Esophagus squamous epithelium (tissue), 5 donors: ENCODE measurements around the gene MAML3. TPM values are rescaled to one million over a fixed set of nuclear protein-coding genes. Genes with fewer than 3 reads are reported as not detected.

Experiments
- DNase-seq: peaks from one replicate; lab custom pipeline; 2025; lab: John Stamatoyannopoulos, UW
- H3K27ac ChIP-seq, 4 donors: fragments of 200-600 bp; sonication (generic); one replicate each; pipeline ENCODE4 v1.5.1; 2016 to 2019; ENCODE audit warnings: mild to moderate bottlenecking in 1 of 4
- H3K27me3 ChIP-seq, 4 donors: fragments of 200-600 bp; sonication (generic); 1 replicate in 3 of 4; 2 replicates in 1 of 4; pipeline versions ENCODE4 v1.5.1 to v1.6.0; 2017 to 2021; ENCODE audit warnings: antibody characterized with exemption in 1 of 4
- H3K36me3 ChIP-seq, 3 donors: fragments of 200-600 bp; sonication (generic); one replicate each; pipeline ENCODE4 v1.5.1; 2016 to 2019
- H3K4me1 ChIP-seq, 3 donors: fragments of 200-600 bp; sonication (generic); one replicate each; pipeline ENCODE4 v1.5.1; 2017 to 2019
- H3K4me3 ChIP-seq, 4 donors: fragments of 200-600 bp; sonication (generic); 1 replicate in 3 of 4; 2 replicates in 1 of 4; pipeline ENCODE4 v1.5.1; 2016 to 2019; ENCODE audit warnings: mild to moderate bottlenecking in 2 of 4, moderate library complexity in 1 of 4
- H3K9me3 ChIP-seq, 3 donors: fragments of 200-600 bp; sonication (generic); one replicate each; pipeline ENCODE4 v1.5.1; 2016 to 2019
- CTCF ChIP-seq, 6 experiments: fragments of 450-650 bp in 4 of 6; fragments of 200-600 bp in 2 of 6; sonication (generic) in 2 of 6; IDR thresholded peaks; one replicate each; pipeline ENCODE4 v1.5.1; 2016 to 2019; ENCODE audit warnings: antibody characterized with exemption in 6 of 6, mild to moderate bottlenecking in 4 of 6, moderate library complexity in 4 of 6
- POLR2A ChIP-seq, 4 donors: fragments of 450-650 bp; IDR thresholded peaks; one replicate each; pipeline ENCODE4 v1.6.1; 2017; ENCODE audit warnings: antibody characterized with exemption in 4 of 4, mild to moderate bottlenecking in 4 of 4, moderate library complexity in 3 of 4
- WGBS, 2 donors: methylation state at CpG; one replicate each; pipeline ENCODE4 v1.1.5; 2018; 5-methylcytosine and 5-hydroxymethylcytosine counted together
- intact Hi-C: fragments of 100-400 bp; cut with DNase I; formaldehyde crosslinking; loops from one replicate; pipeline ENCODE4 v1.15.0; 2022
- total RNA-seq, 4 donors: library from RNA; depleted of rRNA; stranded (reverse); fragments of >200 nt; gene quantifications; one replicate each; pipeline ENCODE4 v1.1.0, GENCODE V29; 2016
- donor health status: DM: yes; HTN: yes; CAD: no.

MAML3 gene
- total RNA-seq, 4 donors from 2014 or later = 6.9 to 14.2 (median 8.9) TPM

GRCh38 chr4:140020457-140021361 is 133.3 kb downstream of the MAML3 start:
- H3K36me3 ChIP-seq = no peaks in the 10 kb centered on the region
- 55 to 77% methylated on average over 4 of the region's 4 CpGs for WGBS, 2 donors
- H3K27me3 ChIP-seq = no peaks in the 10 kb centered on the region
- no peak for DNase-seq
- peaks cover 0 to 19% (median 0%) of the 10 kb centered on the region in 3 donors for H3K4me1 ChIP-seq
- TF ChIP-seq CTCF (IDR thresholded peaks at IDR 0.05) = no peak
- no peak for TF ChIP-seq POLR2A (IDR thresholded peaks at IDR 0.05)
- H3K27ac ChIP-seq = no peak overlapping the region
- H3K9me3 ChIP-seq = no peaks in the 10 kb centered on the region
- intact Hi-C loops = no loop called here
- no peak overlapping the region for H3K4me3 ChIP-seq

GRCh38 chr4:140019619-140020347 is 134.2 kb downstream of the MAML3 start:
- intact Hi-C loops = no loop called here
- 78 to 85% methylated on average over 3 of the region's 3 CpGs for WGBS, 2 donors
- Histone ChIP-seq H3K4me3 (no peak overlapping the region), H3K27me3 (no peaks in the 10 kb centered on the region), H3K36me3 (no peaks in the 10 kb centered on the region), H3K9me3 (no peaks in the 10 kb centered on the region), H3K4me1 (peaks cover 0 to 19% (median 0%) of the 10 kb centered on the region in 3 donors), H3K27ac (no peak overlapping the region)
- no peak for DNase-seq
- TF ChIP-seq POLR2A (IDR thresholded peaks at IDR 0.05) (no peak), CTCF (IDR thresholded peaks at IDR 0.05) (no peak)

- H3K27ac ChIP-seq = no peak overlapping the region
- DNase-seq = no peak
These were observed 134.9 kb downstream of the MAML3 start for GRCh38 chr4:140018931-140019618.

GRCh38 chr4:140014284-140014683 is 139.7 kb downstream of the MAML3 start:
- Histone ChIP-seq H3K27ac (no peak overlapping the region), H3K9me3 (no peaks in the 10 kb centered on the region), H3K4me1 (peaks cover 0 to 15% (median 3%) of the 10 kb centered on the region in 3 donors), H3K27me3 (no peaks in the 10 kb centered on the region), H3K36me3 (no peaks in the 10 kb centered on the region), H3K4me3 (no peak overlapping the region)
- WGBS, 2 donors = 79 to 80% methylated on average over 5 of the region's 5 CpGs
- TF ChIP-seq POLR2A (IDR thresholded peaks at IDR 0.05) = no peak
- TF ChIP-seq CTCF (IDR thresholded peaks at IDR 0.05) = no peak
- intact Hi-C loops = no loop called here
- DNase-seq = no peak

More at GRCh38 chr4:140018931-140019618, 134.9 kb downstream of the MAML3 start:
- H3K36me3 ChIP-seq = no peaks in the 10 kb centered on the region
- intact Hi-C loops = no loop called here
- H3K4me1 ChIP-seq = peaks cover 0 to 19% (median 0%) of the 10 kb centered on the region in 3 donors
- H3K9me3 ChIP-seq = no peaks in the 10 kb centered on the region
- 78 to 90% methylated on average over 2 to 3 of the region's 3 CpGs for WGBS, 2 donors
- no peaks in the 10 kb centered on the region for H3K27me3 ChIP-seq
- no peak overlapping the region for H3K4me3 ChIP-seq
- no peak for TF ChIP-seq POLR2A (IDR thresholded peaks at IDR 0.05)
- no peak for TF ChIP-seq CTCF (IDR thresholded peaks at IDR 0.05)
